CD4-positive, alpha-beta T cell (primary cell): ENCODE results near the gene FAM83F. TPM values are rescaled to one million over a fixed set of nuclear protein-coding genes. Genes with fewer than 3 reads are reported as not detected.

Experiments used
- ATAC-seq: fragments of 200-7000 bp; cut with Tn5 transposase; one replicate; pipeline ENCODE4 v1.10.0; 2022; ENCODE audit warnings: mild to moderate bottlenecking; ENCODE audit not compliant: poor library complexity
- CTCF ChIA-PET: fragments of 350-600 bp; sonication (Branson Sonifier 250); formaldehyde crosslinking; loops from one replicate; lab custom pipeline; 2021; ENCODE audit warnings: antibody characterized with exemption, inconsistent platforms; lab: Charles Lee
- POLR2A ChIA-PET: fragments of 350-600 bp; sonication (Branson Sonifier 250); formaldehyde crosslinking; loops from one replicate; lab custom pipeline; 2021; ENCODE audit warnings: antibody characterized with exemption, inconsistent platforms; lab: Charles Lee
- DNase-seq, 14 experiments: peaks; one replicate each; pipeline ENCODE4 v3.0.0-alpha.2; 2013 to 2020; ENCODE audit warnings: mixed read lengths in 2 of 14
- H3K27ac ChIP-seq, 2 donors: one replicate each; pipeline versions ENCODE4 v1.5.1 to v1.7.0; 2013; ENCODE audit warnings: low read length in 2 of 2, low read depth in 1 of 2, mild to moderate bottlenecking in 1 of 2
- H3K27me3 ChIP-seq, 2 experiments: 1 replicate in 1 of 2; 2 replicates in 1 of 2; pipeline versions ENCODE4 v1.6.1 to v1.7.0; 2013; ENCODE audit warnings: low read length in 2 of 2, control low read depth in 1 of 2, mild to moderate bottlenecking in 1 of 2, moderate library complexity in 1 of 2; ENCODE audit not compliant: insufficient read depth in 2 of 2, control insufficient read depth in 1 of 2
- H3K36me3 ChIP-seq: one replicate; pipeline ENCODE4 v1.6.1; 2013; ENCODE audit warnings: low read length, control low read depth; ENCODE audit not compliant: insufficient read depth
- H3K4me1 ChIP-seq: one replicate; pipeline ENCODE4 v1.6.1; 2013; ENCODE audit warnings: low read length, control low read depth; ENCODE audit not compliant: insufficient read depth
- H3K4me3 ChIP-seq: one replicate; pipeline ENCODE4 v1.5.1; 2013; ENCODE audit warnings: mild to moderate bottlenecking, low read length, moderate library complexity
- H3K9me3 ChIP-seq, 2 experiments: 1 replicate in 1 of 2; 2 replicates in 1 of 2; pipeline versions ENCODE4 v1.6.1 to v1.7.0; 2013; ENCODE audit warnings: low read length in 2 of 2, mild to moderate bottlenecking in 2 of 2, control low read depth in 1 of 2, moderate library complexity in 1 of 2; ENCODE audit not compliant: control insufficient read depth in 1 of 2, insufficient read depth in 1 of 2
- H3K27ac Mint-ChIP-seq: one replicate; pipeline ENCODE4 v1.8.0; 2020; ENCODE audit warnings: mixed read lengths
- H3K27me3 Mint-ChIP-seq: one replicate; pipeline ENCODE4 v1.8.0; 2021; ENCODE audit warnings: mixed read lengths
- H3K36me3 Mint-ChIP-seq: one replicate; pipeline ENCODE4 v1.8.0; 2021; ENCODE audit warnings: low read depth, mixed read lengths
- H3K4me1 Mint-ChIP-seq: one replicate; pipeline ENCODE4 v1.8.0; 2021; ENCODE audit warnings: low read depth, mixed read lengths
- H3K4me3 Mint-ChIP-seq: one replicate; pipeline ENCODE4 v1.8.0; 2020; ENCODE audit warnings: mild to moderate bottlenecking, mixed read lengths
- H3K9me3 Mint-ChIP-seq: one replicate; pipeline ENCODE4 v1.8.0; 2020; ENCODE audit warnings: mixed read lengths
- CTCF ChIP-seq: fragments of 200-600 bp; IDR thresholded peaks from one replicate; pipeline ENCODE4 v1.8.0; 2022; ENCODE audit warnings: antibody characterized with exemption, mild to moderate bottlenecking
- intact Hi-C, 2 experiments: fragments of 100-400 bp; cut with DNase I in 1 of 2; cut with micrococcal nuclease in 1 of 2; formaldehyde crosslinking; loops; one replicate each; pipeline versions ENCODE4 v1.15.1 to v1.9.0; 2023 to 2025; cut with DNase I, micrococcal nuclease
- total RNA-seq, 174 experiments: library from RNA in 2 of 174; stranded (reverse) in 2 of 174; gene quantifications; one replicate each; pipeline ENCODE4 v1.2.3 and lab custom pipeline; 2021 to 2026

The FAM83F gene
- total RNA-seq, 2 experiments from 2014 or later: 5.2 to 6.8 TPM

GRCh38 chr22:39970742-39971141 lies 24.0 kb upstream of the FAM83F start:
- DNase-seq (no peak), ATAC-seq (no peak)
- H3K9me3 Mint-ChIP-seq: no peaks in the 10 kb centered on the region
- H3K27me3 Mint-ChIP-seq: no peaks in the 10 kb centered on the region
- Histone ChIP-seq H3K4me3 (no peak overlapping the region), H3K4me1 (no peaks in the 10 kb centered on the region), H3K27ac (no peak overlapping the region), H3K9me3 (no peaks in the 10 kb centered on the region), H3K36me3 (peaks cover 92% of the 10 kb centered on the region), H3K27me3 (no peaks in the 10 kb centered on the region)
- no peak overlapping the region for H3K4me3 Mint-ChIP-seq
- CTCF ChIA-PET: interaction anchor here (0.9 kb wide), 1 partner anchor 54 kb away, joined by 4 read pairs; no protein-coding TSS in a partner anchor
- no peak for TF ChIP-seq CTCF
- peaks cover 10% of the 10 kb centered on the region for H3K4me1 Mint-ChIP-seq
- POLR2A ChIA-PET: interaction anchor here (0.6 kb wide), 1 partner anchor 162 kb away, joined by 3 read pairs; no protein-coding TSS in a partner anchor
- H3K36me3 Mint-ChIP-seq: peaks cover 99% of the 10 kb centered on the region
- intact Hi-C loops: loop anchor here in 1 of 2 experiments (5.0 kb wide), 1 partner anchor 52 kb away; no protein-coding TSS in a partner anchor
- peak overlapping the region; percentile 75 for H3K27ac Mint-ChIP-seq

- peaks cover 4% of the 10 kb centered on the region for H3K4me1 Mint-ChIP-seq
- Histone ChIP-seq H3K9me3 (no peaks in the 10 kb centered on the region), H3K4me1 (no peaks in the 10 kb centered on the region), H3K27me3 (no peaks in the 10 kb centered on the region), H3K27ac (peak overlapping the region in 1 of 2 donors; percentile 32), H3K4me3 (no peak overlapping the region), H3K36me3 (peaks cover 73% of the 10 kb centered on the region)
- DNase-seq (no peak), ATAC-seq (no peak)
- H3K36me3 Mint-ChIP-seq: peaks cover 91% of the 10 kb centered on the region
- ChIA-PET CTCF (no interaction called here), POLR2A (interaction anchor here (0.9 to 1.0 kb wide), 2 partner anchors 12 to 72 kb away, joined by 3 read pairs; no protein-coding TSS in a partner anchor)
- H3K4me3 Mint-ChIP-seq: no peak overlapping the region
- intact Hi-C loops: loop anchor here in 1 of 2 experiments (5.0 kb wide), 1 partner anchor 50 kb away; no protein-coding TSS in a partner anchor
- H3K9me3 Mint-ChIP-seq: no peaks in the 10 kb centered on the region
- no peaks in the 10 kb centered on the region for H3K27me3 Mint-ChIP-seq
- peak overlapping the region; percentile 75 for H3K27ac Mint-ChIP-seq
- TF ChIP-seq CTCF: no peak
Observed at GRCh38 chr22:39972641-39973040, 22.1 kb upstream of the FAM83F start.

GRCh38 chr22:39973656-39974055 lies 21.1 kb upstream of the FAM83F start:
- Mint-ChIP-seq H3K27ac (no peak overlapping the region), H3K36me3 (peaks cover 81% of the 10 kb centered on the region), H3K9me3 (no peaks in the 10 kb centered on the region), H3K27me3 (no peaks in the 10 kb centered on the region), H3K4me3 (no peak overlapping the region), H3K4me1 (peaks cover 10% of the 10 kb centered on the region)
- DNase-seq (no peak), ATAC-seq (no peak)
- intact Hi-C loops: loop anchor here in 1 of 2 experiments (5.0 kb wide), 1 partner anchor 49 kb away; no protein-coding TSS in a partner anchor
- TF ChIP-seq CTCF: no peak
- Histone ChIP-seq H3K27ac (no peak overlapping the region), H3K4me3 (no peak overlapping the region), H3K9me3 (no peaks in the 10 kb centered on the region), H3K27me3 (no peaks in the 10 kb centered on the region), H3K36me3 (peaks cover 63% of the 10 kb centered on the region), H3K4me1 (no peaks in the 10 kb centered on the region)
- ChIA-PET CTCF (no interaction called here), POLR2A (interaction anchor here (0.9 kb wide), 2 partner anchors 21 to 71 kb away, joined by 3 to 4 read pairs; partner anchors contain the start of gene FAM83F)
